PC-3 (cell line): ENCODE measurements around the gene LCE7A. TPM values are rescaled to one million over a fixed set of nuclear protein-coding genes. Genes with fewer than 3 reads are reported as not detected.

Experiments
- ATAC-seq: fragments of 200-7000 bp; cut with Tn5 transposase; 2 replicates; pipeline ENCODE4 v1.9.1; 2020; ENCODE audit warnings: mild to moderate bottlenecking, moderate library complexity
- BruUV-seq: library from RNA; stranded (reverse); fragments of 400-500 nt; replicated peaks from 2 replicates; lab custom pipeline; 2021; lab: Mats Ljungman, UMichigan
- CTCF ChIA-PET: fragments of 300-600 bp; sonication (Branson Sonifier 250); formaldehyde crosslinking; loops from one replicate; lab custom pipeline; 2022; ENCODE audit warnings: antibody characterized with exemption; lab: Charles Lee
- POLR2A ChIA-PET: fragments of 300-600 bp; sonication (Branson Sonifier 250); formaldehyde crosslinking; loops from one replicate; lab custom pipeline; 2022; ENCODE audit warnings: antibody characterized with exemption; ENCODE audit not compliant: unreplicated experiment; lab: Charles Lee
- DNase-seq: peaks from one replicate; pipeline ENCODE4 v3.0.0-alpha.2; 2015
- H2AFZ ChIP-seq: fragments of 300-600 bp; sonication (generic); 2 replicates; pipeline ENCODE4 v1.6.0; 2016; ENCODE audit warnings: antibody characterized with exemption, low read length
- H3F3A ChIP-seq: fragments of 300-600 bp; sonication (generic); one replicate; pipeline ENCODE4 v1.6.0; 2017; ENCODE audit warnings: antibody characterized with exemption, low read length, control low read depth, mild to moderate bottlenecking; ENCODE audit not compliant: unreplicated experiment
- H3K27ac ChIP-seq: fragments of 300-600 bp; sonication (generic); 2 replicates; pipeline ENCODE4 v1.5.1; 2016; ENCODE audit warnings: mild to moderate bottlenecking, low read length
- H3K27me3 ChIP-seq: fragments of 300-600 bp; sonication (generic); 2 replicates; pipeline ENCODE4 v1.6.1; 2016; ENCODE audit warnings: low read length, mixed read lengths
- H3K36me3 ChIP-seq: fragments of 300-600 bp; sonication (generic); 2 replicates; pipeline ENCODE4 v1.6.1; 2016; ENCODE audit warnings: low read depth, mixed run types, low read length, mixed read lengths
- H3K4me1 ChIP-seq: fragments of 300-600 bp; sonication (generic); 2 replicates; pipeline ENCODE4 v1.5.1; 2016; ENCODE audit warnings: low read length; ENCODE audit not compliant: insufficient read depth
- H3K4me2 ChIP-seq: fragments of 300-600 bp; sonication (generic); 2 replicates; pipeline ENCODE4 v1.6.0; 2016; ENCODE audit warnings: low read length
- H3K4me3 ChIP-seq: fragments of 300-600 bp; sonication (generic); 2 replicates; pipeline ENCODE4 v1.5.1; 2016; ENCODE audit warnings: mild to moderate bottlenecking, low read length, mixed read lengths
- H3K79me2 ChIP-seq: fragments of 300-600 bp; sonication (generic); 2 replicates; pipeline ENCODE4 v1.6.1; 2017; ENCODE audit warnings: low read length, mixed read lengths
- H3K9ac ChIP-seq: fragments of 300-600 bp; sonication (generic); 2 replicates; pipeline ENCODE4 v1.6.0; 2016; ENCODE audit warnings: mild to moderate bottlenecking, low read length
- H3K9me2 ChIP-seq: fragments of 300-600 bp; sonication (generic); replicated peaks from 2 replicates; pipeline ENCODE4 v1.6.1; 2016; ENCODE audit warnings: mixed run types, low read length, mixed read lengths
- H3K9me3 ChIP-seq: fragments of 300-600 bp; sonication (generic); 2 replicates; pipeline ENCODE4 v1.6.1; 2016; ENCODE audit warnings: low read length, mixed read lengths
- H4K20me1 ChIP-seq: fragments of 300-600 bp; sonication (generic); 2 replicates; pipeline ENCODE4 v1.6.1; 2016; ENCODE audit warnings: low read length, mixed read lengths
- CTCF ChIP-seq: fragments of 300-600 bp; sonication (generic); conservative IDR thresholded peaks from 2 replicates; pipeline ENCODE4 v1.5.1; 2017; ENCODE audit warnings: antibody characterized with exemption, low read depth, mild to moderate bottlenecking, low read length
- EZH2 ChIP-seq: fragments of 300-600 bp; sonication (generic); IDR thresholded peaks from one replicate; pipeline ENCODE4 v1.6.1; 2017; ENCODE audit warnings: antibody characterized with exemption, mild to moderate bottlenecking, low read length; ENCODE audit not compliant: unreplicated experiment
- EZH2phosphoT487 ChIP-seq: fragments of 300-600 bp; sonication (generic); IDR thresholded peaks from 2 replicates; pipeline ENCODE4 v1.6.1; 2018; ENCODE audit warnings: mild to moderate bottlenecking, antibody characterized with exemption, low read length, borderline replicate concordance
- intact Hi-C: fragments of 100-400 bp; cut with micrococcal nuclease; formaldehyde crosslinking; loops from 2 replicates; pipeline ENCODE4 v1.9.0; 2023
- total RNA-seq: library from RNA; depleted of rRNA; stranded (reverse); fragments of >200 nt; gene quantifications from 2 replicates; pipeline ENCODE4 v1.2.3, GENCODE V29; 2014

The LCE7A gene
- total RNA-seq, 1 experiment from 2014 or later: not detected

GRCh38 chr1:152901631-152902030 lies 41.8 kb downstream of the LCE7A start:
- Histone ChIP-seq H3K36me3 (no peaks in the 10 kb centered on the region), H2AFZ (no peak overlapping the region), H3K9me2 (no peaks in the 10 kb centered on the region), H3K4me2 (no peak overlapping the region), H4K20me1 (no peaks in the 10 kb centered on the region), H3K79me2 (no peaks in the 10 kb centered on the region), H3K27me3 (peaks cover 33% of the 10 kb centered on the region), H3K4me3 (no peak overlapping the region), H3K27ac (no peak overlapping the region), H3K9ac (no peak overlapping the region), H3K4me1 (peaks cover 13% of the 10 kb centered on the region), H3K9me3 (no peaks in the 10 kb centered on the region), H3F3A (no peaks in the 10 kb centered on the region)
- DNase-seq (peak; percentile 37), ATAC-seq (no peak)
- intact Hi-C loops: no loop called here
- BruUV-seq: no TSS peak
- POLR2A ChIA-PET: no interaction called here
- TF ChIP-seq CTCF (no peak), EZH2phosphoT487 (no peak), EZH2 (no peak)
- CTCF ChIA-PET: no interaction called here

- no TSS peak for BruUV-seq
- ChIA-PET POLR2A (no interaction called here), CTCF (no interaction called here)
- no peak overlapping the region for H2AFZ ChIP-seq
- DNase-seq (no peak), ATAC-seq (no peak)
- H3K27me3 ChIP-seq: peaks cover 23% of the 10 kb centered on the region
- no peak overlapping the region for H3K9ac ChIP-seq
- intact Hi-C loops: no loop called here
- no peak overlapping the region for H3K27ac ChIP-seq
- no peak overlapping the region for H3K4me3 ChIP-seq
- no peaks in the 10 kb centered on the region for H3K9me2 ChIP-seq
- H3K36me3 ChIP-seq: no peaks in the 10 kb centered on the region
- H3K4me2 ChIP-seq: no peak overlapping the region
- H3K79me2 ChIP-seq: no peaks in the 10 kb centered on the region
- TF ChIP-seq EZH2 (no peak), CTCF (no peak), EZH2phosphoT487 (no peak)
- H3K4me1 ChIP-seq: peaks cover 23% of the 10 kb centered on the region
- H4K20me1 ChIP-seq: no peaks in the 10 kb centered on the region
- no peaks in the 10 kb centered on the region for H3K9me3 ChIP-seq
- H3F3A ChIP-seq: no peaks in the 10 kb centered on the region
Measured at GRCh38 chr1:152902636-152903035, 42.8 kb downstream of the LCE7A start.

GRCh38 chr1:152904688-152905440 lies 45.1 kb downstream of the LCE7A start:
- BruUV-seq: no TSS peak
- Histone ChIP-seq H4K20me1 (no peaks in the 10 kb centered on the region), H3F3A (no peaks in the 10 kb centered on the region), H3K4me3 (no peak overlapping the region), H3K27me3 (peaks cover 1% of the 10 kb centered on the region; the same call in 1 of the 2 replicates), H2AFZ (no peak overlapping the region), H3K9me2 (no peaks in the 10 kb centered on the region), H3K9ac (no peak overlapping the region), H3K36me3 (no peaks in the 10 kb centered on the region), H3K9me3 (no peaks in the 10 kb centered on the region), H3K4me2 (no peak overlapping the region), H3K27ac (no peak overlapping the region; the same call in 1 of the 2 replicates), H3K4me1 (peaks cover 34% of the 10 kb centered on the region), H3K79me2 (no peaks in the 10 kb centered on the region)
- ChIA-PET POLR2A (no interaction called here), CTCF (no interaction called here)
- no peak for ATAC-seq
- intact Hi-C loops: no loop called here
- TF ChIP-seq EZH2 (no peak), EZH2phosphoT487 (no peak), CTCF (no peak)
- DNase-seq: no peak
